Astrocyte (in vitro differentiated cells and primary cell): ENCODE measurements around the gene SERPINF2. TPM values are rescaled to one million over a fixed set of nuclear protein-coding genes. Genes with fewer than 3 reads are reported as not detected.

Source experiments
- DNase-seq: peaks from one replicate; pipeline ENCODE4 v3.0.0-alpha.2; 2010; ENCODE audit warnings: low read depth
- FAIRE-seq: peaks from 2 replicates; lab custom pipeline; 2011; peaks lifted over from hg19 to GRCh38; lab: Jason Lieb, UNC
- H2AFZ ChIP-seq: 2 replicates; pipeline ENCODE4 v1.6.0; 2012; ENCODE audit warnings: low read depth, low read length, inconsistent platforms
- H3K27ac ChIP-seq: 2 replicates; pipeline ENCODE4 v1.5.1; 2011; ENCODE audit warnings: low read depth, low read length, inconsistent platforms
- H3K27me3 ChIP-seq: 2 replicates; pipeline ENCODE4 v1.6.0; 2011; ENCODE audit warnings: low read length, inconsistent platforms; ENCODE audit not compliant: insufficient read depth
- H3K36me3 ChIP-seq: 2 replicates; pipeline ENCODE4 v1.5.1; 2011; ENCODE audit warnings: low read length, inconsistent platforms; ENCODE audit not compliant: insufficient read depth
- H3K4me1 ChIP-seq: 2 replicates; pipeline ENCODE4 v1.5.1; 2011; ENCODE audit warnings: low read length, inconsistent platforms; ENCODE audit not compliant: insufficient read depth
- H3K4me2 ChIP-seq: 2 replicates; pipeline ENCODE4 v1.6.0; 2012; ENCODE audit warnings: low read length, inconsistent platforms
- H3K4me3 ChIP-seq: 2 replicates; pipeline ENCODE4 v1.5.1; 2011; ENCODE audit warnings: low read depth, mild to moderate bottlenecking, low read length, inconsistent platforms; ENCODE audit not compliant: insufficient read depth
- H3K79me2 ChIP-seq: 2 replicates; pipeline ENCODE4 v1.6.0; 2012; ENCODE audit warnings: mild to moderate bottlenecking, low read length, inconsistent platforms; ENCODE audit not compliant: insufficient read depth
- H3K9ac ChIP-seq: 2 replicates; pipeline ENCODE4 v1.6.0; 2012; ENCODE audit warnings: mild to moderate bottlenecking, low read length, inconsistent platforms
- H3K9me3 ChIP-seq: 2 replicates; pipeline ENCODE4 v1.5.1; 2012; ENCODE audit warnings: low read depth, mild to moderate bottlenecking, low read length, inconsistent platforms; ENCODE audit not compliant: insufficient read depth
- H4K20me1 ChIP-seq: 2 replicates; pipeline ENCODE4 v1.6.0; 2012; ENCODE audit warnings: low read length, inconsistent platforms; ENCODE audit not compliant: insufficient read depth
- H3K27ac Mint-ChIP-seq: one replicate; pipeline ENCODE4 v1.8.0; 2021; ENCODE audit warnings: mild to moderate bottlenecking, mixed read lengths; ENCODE audit not compliant: unreplicated experiment
- H3K27me3 Mint-ChIP-seq: one replicate; pipeline ENCODE4 v1.8.0; 2021; ENCODE audit warnings: low read depth, mixed read lengths; ENCODE audit not compliant: unreplicated experiment
- H3K36me3 Mint-ChIP-seq: one replicate; pipeline ENCODE4 v1.8.0; 2021; ENCODE audit warnings: low read depth, mixed read lengths; ENCODE audit not compliant: unreplicated experiment
- H3K4me1 Mint-ChIP-seq: one replicate; pipeline ENCODE4 v1.8.0; 2021; ENCODE audit warnings: low read depth, mixed read lengths; ENCODE audit not compliant: unreplicated experiment
- H3K4me3 Mint-ChIP-seq: one replicate; pipeline ENCODE4 v1.8.0; 2021; ENCODE audit warnings: mild to moderate bottlenecking, moderate library complexity, mixed read lengths; ENCODE audit not compliant: unreplicated experiment
- H3K9me3 Mint-ChIP-seq: one replicate; pipeline ENCODE4 v1.8.0; 2021; ENCODE audit warnings: mild to moderate bottlenecking, mixed read lengths; ENCODE audit not compliant: unreplicated experiment
- EZH2 ChIP-seq: IDR thresholded peaks from 2 replicates; pipeline ENCODE4 v1.6.1; 2012; ENCODE audit warnings: mild to moderate bottlenecking, low read length, inconsistent platforms; ENCODE audit not compliant: insufficient read depth
- total RNA-seq: library from RNA; stranded (reverse); gene quantifications from 2 replicates; pipeline ENCODE4 v1.2.1, GENCODE V29; 2021
- TF ChIP-seq, protein P1 (sequence below): IDR thresholded peaks from 2 replicates; pipeline ENCODE4 v1.5.1; 2011; ENCODE audit warnings: low read depth, mild to moderate bottlenecking, inconsistent platforms, low read length, moderate library complexity; ENCODE audit not compliant: insufficient read depth

SERPINF2 gene
- total RNA-seq, 1 donor from 2014 or later = 0.11 TPM

- TF ChIP-seq, protein P1, sequence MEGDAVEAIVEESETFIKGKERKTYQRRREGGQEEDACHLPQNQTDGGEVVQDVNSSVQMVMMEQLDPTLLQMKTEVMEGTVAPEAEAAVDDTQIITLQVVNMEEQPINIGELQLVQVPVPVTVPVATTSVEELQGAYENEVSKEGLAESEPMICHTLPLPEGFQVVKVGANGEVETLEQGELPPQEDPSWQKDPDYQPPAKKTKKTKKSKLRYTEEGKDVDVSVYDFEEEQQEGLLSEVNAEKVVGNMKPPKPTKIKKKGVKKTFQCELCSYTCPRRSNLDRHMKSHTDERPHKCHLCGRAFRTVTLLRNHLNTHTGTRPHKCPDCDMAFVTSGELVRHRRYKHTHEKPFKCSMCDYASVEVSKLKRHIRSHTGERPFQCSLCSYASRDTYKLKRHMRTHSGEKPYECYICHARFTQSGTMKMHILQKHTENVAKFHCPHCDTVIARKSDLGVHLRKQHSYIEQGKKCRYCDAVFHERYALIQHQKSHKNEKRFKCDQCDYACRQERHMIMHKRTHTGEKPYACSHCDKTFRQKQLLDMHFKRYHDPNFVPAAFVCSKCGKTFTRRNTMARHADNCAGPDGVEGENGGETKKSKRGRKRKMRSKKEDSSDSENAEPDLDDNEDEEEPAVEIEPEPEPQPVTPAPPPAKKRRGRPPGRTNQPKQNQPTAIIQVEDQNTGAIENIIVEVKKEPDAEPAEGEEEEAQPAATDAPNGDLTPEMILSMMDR = no peak
- TF ChIP-seq EZH2 = no peak
- no peak for FAIRE-seq
- Histone ChIP-seq H3K27ac (no peak overlapping the region), H3K79me2 (no peaks in the 10 kb centered on the region), H3K36me3 (no peaks in the 10 kb centered on the region), H3K9me3 (no peaks in the 10 kb centered on the region), H3K4me3 (no peak overlapping the region), H4K20me1 (peaks cover 14% of the 10 kb centered on the region), H2AFZ (no peak overlapping the region), H3K4me1 (peaks cover 7% of the 10 kb centered on the region), H3K4me2 (no peak overlapping the region), H3K9ac (no peak overlapping the region), H3K27me3 (no peaks in the 10 kb centered on the region)
- H3K27me3 Mint-ChIP-seq = no peaks in the 10 kb centered on the region
- no peak overlapping the region for H3K4me3 Mint-ChIP-seq
- H3K4me1 Mint-ChIP-seq = peaks cover 10% of the 10 kb centered on the region
- peak overlapping the region; percentile 69 for H3K27ac Mint-ChIP-seq
- no peaks in the 10 kb centered on the region for H3K9me3 Mint-ChIP-seq
- H3K36me3 Mint-ChIP-seq = peaks cover 6% of the 10 kb centered on the region
- DNase-seq = no peak
These were observed 6.8 kb upstream of the SERPINF2 start for GRCh38 chr17:1735834-1736347.

GRCh38 chr17:1736348-1737281 is 6.1 kb upstream of the SERPINF2 start:
- Histone ChIP-seq H3K4me2 (peak overlapping the region; percentile 47), H3K4me1 (peaks cover 7% of the 10 kb centered on the region), H3K4me3 (no peak overlapping the region), H3K79me2 (no peaks in the 10 kb centered on the region), H2AFZ (no peak overlapping the region), H3K27me3 (no peaks in the 10 kb centered on the region), H3K9me3 (no peaks in the 10 kb centered on the region), H4K20me1 (peaks cover 14% of the 10 kb centered on the region), H3K36me3 (no peaks in the 10 kb centered on the region), H3K9ac (no peak overlapping the region), H3K27ac (no peak overlapping the region)
- TF ChIP-seq EZH2 = no peak
- TF ChIP-seq, protein P1 = no peak
- H3K4me3 Mint-ChIP-seq = peak overlapping the region; percentile 66
- FAIRE-seq (no peak), DNase-seq (no peak)
- H3K27ac Mint-ChIP-seq = peak overlapping the region; percentile 69
- H3K4me1 Mint-ChIP-seq = peaks cover 10% of the 10 kb centered on the region
- H3K36me3 Mint-ChIP-seq = peaks cover 6% of the 10 kb centered on the region
- no peaks in the 10 kb centered on the region for H3K27me3 Mint-ChIP-seq
- H3K9me3 Mint-ChIP-seq = no peaks in the 10 kb centered on the region
